ENCODE measurements around the gene PLPP7.
"Not testable (repeated sequence)": the region's sequence is repeated elsewhere in the genome, so short reads cannot be mapped to it uniquely, and the experiment has no call there.

PLPP7 gene

DNA sequence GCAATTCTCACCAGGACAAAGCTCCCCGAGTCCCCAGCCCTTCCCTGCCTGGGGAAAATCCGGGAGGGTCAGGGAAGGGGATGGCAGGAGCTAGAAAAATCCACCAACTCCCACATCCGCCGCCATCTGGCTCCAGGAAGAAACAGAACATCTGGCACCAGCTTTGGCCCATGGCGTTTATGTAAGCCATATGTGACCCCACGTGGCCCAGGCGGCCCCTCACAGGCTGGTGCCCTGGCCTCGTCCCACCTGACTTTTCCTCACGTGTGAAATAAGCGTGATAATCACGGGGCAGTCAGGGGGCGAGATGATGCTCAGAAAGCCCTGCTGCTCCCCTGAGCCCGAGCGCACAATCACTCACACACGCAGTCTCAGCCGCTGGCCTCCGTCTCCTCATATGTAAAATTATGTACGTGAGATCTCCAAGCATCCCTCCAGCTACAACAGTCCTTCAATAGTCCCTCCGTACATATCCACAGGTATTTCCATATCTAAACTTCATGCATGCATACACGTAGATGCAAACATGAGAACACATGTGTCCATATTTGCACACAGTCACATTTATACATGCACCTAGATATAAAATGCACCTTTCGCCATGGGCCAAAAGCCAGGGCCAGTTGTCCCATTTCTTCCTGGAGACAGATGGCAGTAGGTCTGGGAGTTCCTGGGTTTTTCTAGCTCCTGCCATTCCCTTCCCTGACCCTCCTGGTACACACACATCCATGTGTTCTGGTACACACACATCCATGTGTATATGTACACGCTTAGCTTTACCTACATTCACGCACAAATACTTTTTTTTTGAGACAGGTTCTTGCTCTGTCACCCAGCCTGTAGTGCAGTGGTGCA lies 28.9 kb downstream of the PLPP7 start:
- Histone ChIP-seq H3K4me1 (ENCODE audit: control insufficient read depth, insufficient read depth, low read length) (no peaks in the 10 kb centered on the region), H3K36me3 (ENCODE audit: control insufficient read depth, insufficient read depth, low read length) (no peaks in the 10 kb centered on the region), H3K9ac (ENCODE audit: low read length) (no peak overlapping the region), H3K27me3 (ENCODE audit: control insufficient read depth, insufficient read depth, low read length) (no peaks in the 10 kb centered on the region), H3K4me3 (ENCODE audit: low read length) (no peak overlapping the region), H3K9me3 (ENCODE audit: control insufficient read depth, low read length) (no peaks in the 10 kb centered on the region)

DNA sequence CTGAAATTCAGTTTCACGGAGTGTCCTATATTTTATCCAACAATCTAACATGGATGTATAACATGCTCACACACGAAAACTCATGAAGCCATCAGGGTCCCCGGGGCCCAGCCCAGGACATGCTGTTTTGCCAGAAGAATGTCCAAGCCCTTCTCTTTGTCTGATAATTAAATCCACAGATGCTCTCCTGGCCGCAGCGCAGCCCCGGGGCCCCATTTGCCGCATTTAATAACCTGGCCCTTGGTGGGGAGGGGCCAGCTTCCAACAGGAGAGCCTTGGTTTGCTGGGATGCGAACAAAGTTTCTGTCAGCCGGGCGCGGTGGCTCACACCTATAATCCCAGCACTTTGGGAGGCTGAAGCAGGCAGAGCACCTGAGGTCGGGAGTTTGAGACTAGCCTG lies 30.0 kb downstream of the PLPP7 start:
- no peaks in the 10 kb centered on the region for H3K9me3 ChIP-seq (ENCODE audit: control insufficient read depth, low read length)
- no peaks in the 10 kb centered on the region for H3K27me3 ChIP-seq (ENCODE audit: control insufficient read depth, insufficient read depth, low read length)
- H3K4me1 ChIP-seq (ENCODE audit: control insufficient read depth, insufficient read depth, low read length): no peaks in the 10 kb centered on the region
- H3K9ac ChIP-seq (ENCODE audit: low read length): no peak overlapping the region
- no peak overlapping the region for H3K4me3 ChIP-seq (ENCODE audit: low read length)
- no peaks in the 10 kb centered on the region for H3K36me3 ChIP-seq (ENCODE audit: control insufficient read depth, insufficient read depth, low read length)

DNA sequence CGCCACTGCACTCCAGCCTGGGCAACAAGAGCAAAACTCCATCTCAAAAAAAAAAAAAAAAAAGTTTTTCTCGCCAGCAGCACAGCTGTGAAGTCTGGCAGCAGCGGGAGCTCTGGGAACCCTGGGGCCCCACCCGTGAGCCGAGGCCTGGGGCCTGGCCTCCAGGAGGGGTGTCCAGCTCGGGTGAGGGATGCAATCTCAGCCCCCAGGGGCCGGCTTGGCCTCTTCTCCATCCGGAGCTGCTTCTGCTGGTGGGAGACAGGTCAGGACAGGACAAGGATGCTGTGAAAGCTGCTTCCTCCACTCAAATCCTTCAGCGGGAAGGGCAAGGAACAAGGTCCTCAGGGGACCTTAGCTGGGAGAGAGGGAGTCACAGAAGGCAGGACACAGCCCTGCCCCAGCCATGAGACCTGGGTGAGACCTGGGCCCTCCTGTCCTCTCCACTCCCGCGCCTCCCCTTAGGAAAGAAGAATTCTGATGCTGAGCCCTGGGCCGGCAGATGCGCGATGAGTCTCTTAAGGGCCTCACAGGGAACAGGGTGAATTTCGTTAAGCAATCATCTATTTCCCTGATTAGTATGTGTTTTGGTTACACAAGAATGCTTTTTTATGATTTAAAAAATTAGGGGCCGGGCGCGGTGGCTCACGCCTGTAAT lies 30.6 kb downstream of the PLPP7 start:
- H3K9ac ChIP-seq (ENCODE audit: low read length): no peak overlapping the region
- H3K4me3 ChIP-seq (ENCODE audit: low read length): no peak overlapping the region
- no peaks in the 10 kb centered on the region for H3K36me3 ChIP-seq (ENCODE audit: control insufficient read depth, insufficient read depth, low read length)

DNA sequence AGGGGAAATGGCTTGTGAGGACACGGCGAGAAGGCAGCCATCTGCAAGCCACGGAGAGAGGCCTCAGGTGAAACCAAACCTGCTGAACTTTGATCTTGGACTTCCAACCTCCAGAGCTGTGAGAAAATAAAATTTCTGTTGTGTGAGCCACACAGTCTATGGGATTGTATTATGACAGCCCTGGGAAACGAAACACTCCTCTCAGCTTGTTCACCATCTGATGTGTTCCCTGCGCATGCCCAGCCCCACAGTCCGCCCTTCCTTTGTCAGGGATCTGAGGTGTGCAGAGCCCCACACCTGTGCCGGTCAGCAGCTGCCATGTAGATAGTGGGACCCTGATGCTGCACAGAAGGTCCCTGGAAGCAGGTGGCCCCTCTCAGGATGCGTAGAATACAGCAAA lies 34.1 kb downstream of the PLPP7 start:
- no peaks in the 10 kb centered on the region for H3K27me3 ChIP-seq (ENCODE audit: control insufficient read depth, insufficient read depth, low read length)
- no peak overlapping the region for H3K4me3 ChIP-seq (ENCODE audit: low read length)
- no peak overlapping the region for H3K9ac ChIP-seq (ENCODE audit: low read length)
- H3K36me3 ChIP-seq (ENCODE audit: control insufficient read depth, insufficient read depth, low read length): no peaks in the 10 kb centered on the region
- H3K9me3 ChIP-seq (ENCODE audit: control insufficient read depth, low read length): no peaks in the 10 kb centered on the region
- no peaks in the 10 kb centered on the region for H3K4me1 ChIP-seq (ENCODE audit: control insufficient read depth, insufficient read depth, low read length)

More for the DNA sequence above, 30.6 kb downstream of the PLPP7 start:
- Histone ChIP-seq H3K27me3 (ENCODE audit: control insufficient read depth, insufficient read depth, low read length) (no peaks in the 10 kb centered on the region), H3K4me1 (ENCODE audit: control insufficient read depth, insufficient read depth, low read length) (no peaks in the 10 kb centered on the region), H3K9me3 (ENCODE audit: control insufficient read depth, low read length) (no peaks in the 10 kb centered on the region)

DNA sequence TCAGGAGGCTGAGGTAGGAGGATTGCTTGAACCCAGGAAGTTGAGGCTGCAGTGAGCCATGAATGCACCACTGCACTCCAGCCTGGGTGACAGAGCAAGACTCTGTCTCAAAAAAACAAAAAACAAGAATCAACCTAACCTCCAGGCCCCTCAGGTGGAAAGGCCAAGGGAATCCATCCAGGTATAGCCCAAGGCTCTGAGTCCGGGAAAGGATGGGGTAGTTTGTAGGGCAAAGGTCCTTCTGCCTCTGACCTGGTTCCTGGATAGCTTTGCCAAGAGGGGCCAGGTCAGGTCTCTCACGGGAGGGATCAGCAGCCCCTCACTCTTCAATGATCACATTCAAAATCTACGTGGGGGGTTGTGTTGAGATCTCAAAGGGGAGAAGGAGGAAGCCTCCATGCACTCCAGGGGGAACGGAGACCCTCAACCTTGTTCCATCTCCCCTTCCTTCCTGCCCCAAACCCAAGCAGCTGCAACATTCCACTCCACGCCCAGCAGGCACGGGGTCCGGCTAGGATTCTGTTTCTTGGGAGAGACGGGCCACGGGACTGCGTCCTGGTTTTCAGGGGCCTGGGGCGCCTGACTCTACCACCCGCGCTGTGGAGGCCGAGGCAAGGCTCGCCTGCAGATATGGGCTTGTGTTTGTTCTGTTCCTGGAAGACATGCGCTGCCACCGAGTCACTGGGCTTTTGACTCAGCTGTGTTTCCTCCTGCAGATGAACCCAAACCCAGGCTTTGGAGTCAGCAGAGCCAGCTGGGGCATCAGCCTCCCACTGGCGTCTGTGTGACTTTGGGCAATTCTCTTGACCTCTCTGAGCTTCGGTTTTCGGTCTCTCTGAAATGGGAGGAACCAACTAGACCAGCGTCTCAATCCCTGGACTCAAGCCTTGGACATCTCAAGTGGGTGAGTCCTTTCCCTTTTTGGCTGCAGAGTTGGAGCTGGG lies 35.5 kb downstream of the PLPP7 start:
- no peak overlapping the region for H3K9ac ChIP-seq (ENCODE audit: low read length)
- no peaks in the 10 kb centered on the region for H3K4me1 ChIP-seq (ENCODE audit: control insufficient read depth, insufficient read depth, low read length)
- no peaks in the 10 kb centered on the region for H3K36me3 ChIP-seq (ENCODE audit: control insufficient read depth, insufficient read depth, low read length)
- no peaks in the 10 kb centered on the region for H3K9me3 ChIP-seq (ENCODE audit: control insufficient read depth, low read length)
- H3K27me3 ChIP-seq (ENCODE audit: control insufficient read depth, insufficient read depth, low read length): no peaks in the 10 kb centered on the region
- H3K4me3 ChIP-seq (ENCODE audit: low read length): no peak overlapping the region

DNA sequence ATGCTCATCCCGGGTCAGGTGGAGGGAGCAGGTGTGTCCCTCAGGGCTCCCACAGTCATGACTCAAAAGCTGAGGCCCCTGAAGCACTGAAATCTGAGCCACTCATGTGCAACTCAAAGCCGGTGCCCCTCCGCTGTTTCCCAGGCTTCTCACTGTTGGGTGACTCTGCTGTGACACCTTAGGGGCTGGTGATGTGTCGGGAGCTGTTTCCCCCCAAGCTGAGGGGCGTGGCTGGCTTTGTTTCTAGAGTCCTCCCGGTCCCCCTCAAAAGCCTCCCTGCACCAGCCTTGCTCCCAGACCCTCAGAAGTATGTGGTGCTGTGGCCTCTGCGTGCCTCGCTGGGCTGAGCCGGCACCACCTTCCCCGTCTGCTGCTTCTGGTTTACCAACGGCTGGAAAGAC lies 39.7 kb downstream of the PLPP7 start:
- Histone ChIP-seq H3K36me3 (ENCODE audit: control insufficient read depth, insufficient read depth, low read length) (no peaks in the 10 kb centered on the region), H3K4me1 (ENCODE audit: control insufficient read depth, insufficient read depth, low read length) (no peaks in the 10 kb centered on the region), H3K27me3 (ENCODE audit: control insufficient read depth, insufficient read depth, low read length) (no peaks in the 10 kb centered on the region), H3K4me3 (ENCODE audit: low read length) (no peak overlapping the region), H3K9ac (ENCODE audit: low read length) (no peak overlapping the region), H3K9me3 (ENCODE audit: control insufficient read depth, low read length) (no peaks in the 10 kb centered on the region)

DNA sequence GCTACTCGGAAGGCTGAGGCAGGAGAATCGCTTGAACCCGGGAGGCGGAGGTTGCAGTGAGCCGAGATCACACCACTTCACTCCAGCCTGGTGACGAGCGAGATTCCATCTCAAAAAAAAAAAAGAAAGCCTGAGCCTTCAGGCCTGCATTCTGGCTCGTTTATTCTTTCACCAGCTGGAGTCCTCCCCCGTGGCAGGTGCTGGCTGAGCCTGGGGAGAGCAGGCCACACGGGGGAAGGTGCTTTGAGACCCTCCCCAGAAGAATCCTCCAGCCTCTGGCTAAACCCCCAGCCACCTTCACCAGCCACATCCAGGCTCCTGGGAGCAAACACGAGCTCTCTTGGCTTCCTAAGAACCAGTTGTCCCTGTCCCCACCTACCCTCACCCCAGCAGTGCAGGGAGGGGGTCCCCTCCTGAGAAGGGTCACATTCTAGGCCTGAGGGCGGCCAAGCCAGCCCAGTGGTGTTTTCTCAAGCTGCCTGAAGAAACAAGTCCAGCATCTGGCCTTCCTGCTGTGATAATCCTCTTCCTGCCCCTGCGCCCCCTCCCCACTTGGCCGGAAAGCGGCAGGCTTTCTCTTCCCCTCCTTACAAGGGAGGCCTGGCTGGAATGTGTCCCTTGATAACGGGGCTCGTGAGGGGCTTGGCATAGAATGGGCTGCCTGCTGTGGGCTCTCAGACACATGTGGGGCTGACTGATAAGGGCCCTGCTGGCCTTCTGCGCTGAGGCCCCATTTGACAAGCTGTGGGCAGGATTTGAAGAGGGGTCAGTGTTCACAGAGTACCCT lies 41.5 kb downstream of the PLPP7 start:
- H3K9ac ChIP-seq (ENCODE audit: low read length): no peak overlapping the region
- H3K36me3 ChIP-seq (ENCODE audit: control insufficient read depth, insufficient read depth, low read length): no peaks in the 10 kb centered on the region
- no peak overlapping the region for H3K4me3 ChIP-seq (ENCODE audit: low read length)
- no peaks in the 10 kb centered on the region for H3K27me3 ChIP-seq (ENCODE audit: control insufficient read depth, insufficient read depth, low read length)
- H3K4me1 ChIP-seq (ENCODE audit: control insufficient read depth, insufficient read depth, low read length): no peaks in the 10 kb centered on the region
- no peaks in the 10 kb centered on the region for H3K9me3 ChIP-seq (ENCODE audit: control insufficient read depth, low read length)

DNA sequence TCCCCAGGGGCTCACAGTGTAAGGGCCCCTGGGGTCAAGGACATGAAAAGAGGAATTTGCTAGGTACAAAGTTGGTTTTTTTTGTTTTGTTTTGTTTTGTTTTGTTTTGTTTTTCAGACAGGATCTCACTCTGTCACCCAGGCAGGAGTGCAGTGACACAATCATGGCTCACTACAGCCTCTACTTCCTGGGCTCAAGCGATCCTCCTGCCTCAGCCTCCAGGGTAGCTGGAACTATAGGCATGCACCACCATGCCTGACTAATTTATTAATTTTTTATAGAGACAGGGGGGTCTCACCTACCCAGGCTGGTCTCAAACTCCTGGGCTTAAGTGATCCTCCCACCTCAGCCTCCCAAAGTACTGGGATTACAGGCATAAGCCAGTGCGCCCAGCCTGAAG lies 42.5 kb downstream of the PLPP7 start:
- H3K9me3 ChIP-seq (ENCODE audit: control insufficient read depth, low read length); H3K27me3 ChIP-seq (ENCODE audit: control insufficient read depth, insufficient read depth, low read length); H3K36me3 ChIP-seq (ENCODE audit: control insufficient read depth, insufficient read depth, low read length); H3K4me3 ChIP-seq (ENCODE audit: low read length); H3K4me1 ChIP-seq (ENCODE audit: control insufficient read depth, insufficient read depth, low read length); H3K9ac ChIP-seq (ENCODE audit: low read length): not testable (repeated sequence)

DNA sequence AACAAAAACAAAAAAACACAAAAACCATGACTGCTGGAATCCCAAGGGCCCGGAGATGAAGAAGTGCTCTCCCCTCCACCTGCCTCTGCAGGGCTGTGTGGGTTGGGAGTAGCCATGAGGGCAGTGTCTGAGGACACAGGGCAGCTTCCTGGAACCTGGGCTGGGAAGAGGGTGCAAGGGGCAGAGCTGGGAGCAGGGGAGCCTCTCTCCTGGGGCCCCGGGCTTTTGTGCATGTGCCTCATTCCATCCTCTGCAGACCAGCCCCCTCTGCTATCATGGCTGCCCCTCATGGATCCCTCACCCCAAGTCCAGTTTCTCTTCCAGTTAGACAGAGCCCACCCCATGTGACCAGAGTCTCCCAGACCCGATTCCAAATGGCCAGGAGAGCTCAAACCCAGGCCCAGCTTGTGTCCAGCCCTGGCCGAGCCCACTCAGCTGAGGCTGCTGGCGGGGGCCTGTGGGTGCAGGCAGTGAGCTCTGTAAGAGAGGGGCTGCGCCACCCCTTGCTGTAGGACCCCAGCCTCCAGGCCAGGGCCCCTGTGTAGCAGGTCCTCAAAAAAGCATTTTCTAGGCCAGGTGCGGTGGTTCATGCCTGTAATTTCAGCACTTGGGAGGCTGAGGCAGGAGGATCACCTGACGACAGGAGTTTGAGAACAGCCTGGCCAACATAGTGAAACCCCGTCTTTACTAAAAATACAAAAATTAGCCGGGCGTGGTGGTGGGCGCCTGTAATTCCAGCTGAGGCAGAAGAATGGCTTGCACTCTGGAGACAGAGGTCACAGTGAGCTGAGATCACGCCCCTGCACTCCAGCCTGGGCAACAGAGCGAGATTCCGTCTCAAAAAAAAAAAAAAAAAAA lies 44.5 kb downstream of the PLPP7 start:
- H3K27me3 ChIP-seq (ENCODE audit: control insufficient read depth, insufficient read depth, low read length): no peaks in the 10 kb centered on the region

DNA sequence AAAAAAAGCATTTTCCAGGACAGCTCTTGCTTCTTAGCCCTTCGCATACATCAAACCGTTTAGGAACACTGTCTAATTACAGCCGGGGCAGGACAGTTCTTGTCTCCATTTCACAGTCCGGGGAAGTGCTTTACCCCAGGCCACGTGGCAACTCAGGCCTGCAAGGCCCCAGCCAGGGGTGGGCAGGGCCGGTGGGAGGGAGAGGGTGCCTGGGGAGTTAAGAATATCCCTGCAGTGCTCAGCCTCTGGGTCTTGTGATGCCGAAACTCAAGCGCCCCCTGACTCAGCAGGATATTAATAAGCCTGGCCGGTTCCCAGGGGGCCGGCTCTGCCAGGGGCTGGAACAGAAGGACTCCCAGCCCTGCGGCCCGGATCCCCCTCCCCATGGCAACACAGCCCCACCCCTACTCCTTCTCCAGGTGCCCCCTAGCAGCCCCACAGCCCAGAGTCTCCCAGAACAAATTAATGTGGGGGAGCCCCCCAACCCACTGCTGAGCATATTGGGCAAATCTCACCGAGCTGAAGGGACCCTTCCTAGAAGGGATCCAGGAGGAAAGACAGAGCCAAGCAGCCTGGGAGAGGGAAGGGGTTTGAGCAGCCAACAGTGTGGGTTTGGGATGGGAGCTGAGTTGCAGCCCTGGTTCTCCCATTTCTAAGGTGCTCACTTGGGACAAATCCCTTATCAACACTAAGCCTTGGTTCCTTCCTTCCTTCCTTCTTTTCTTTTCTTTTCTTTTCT lies 45.3 kb downstream of the PLPP7 start:
- Histone ChIP-seq H3K9me3 (ENCODE audit: control insufficient read depth, low read length) (no peaks in the 10 kb centered on the region), H3K27me3 (ENCODE audit: control insufficient read depth, insufficient read depth, low read length) (no peaks in the 10 kb centered on the region)

More for the DNA sequence above, 44.5 kb downstream of the PLPP7 start:
- Histone ChIP-seq H3K36me3 (ENCODE audit: control insufficient read depth, insufficient read depth, low read length) (no peaks in the 10 kb centered on the region), H3K9ac (ENCODE audit: low read length) (no peak overlapping the region), H3K9me3 (ENCODE audit: control insufficient read depth, low read length) (no peaks in the 10 kb centered on the region), H3K4me1 (ENCODE audit: control insufficient read depth, insufficient read depth, low read length) (no peaks in the 10 kb centered on the region), H3K4me3 (ENCODE audit: low read length) (no peak overlapping the region)

More for the DNA sequence above, 45.3 kb downstream of the PLPP7 start:
- Histone ChIP-seq H3K4me1 (ENCODE audit: control insufficient read depth, insufficient read depth, low read length) (no peaks in the 10 kb centered on the region), H3K36me3 (ENCODE audit: control insufficient read depth, insufficient read depth, low read length) (no peaks in the 10 kb centered on the region), H3K4me3 (ENCODE audit: low read length) (no peak overlapping the region), H3K9ac (ENCODE audit: low read length) (no peak overlapping the region)
